ENCODE measurements around the gene DYNLRB2.

- no peak for TF ChIP-seq FOXA3 (CRISPR knock-in tag; conservative IDR thresholded peaks at IDR 0.05 in 1 of 2, IDR thresholded peaks at IDR 0.05 in 1 of 2)
- TF ChIP-seq E2F3 (CRISPR knock-in tag; IDR thresholded peaks at IDR 0.05), result no peak
- TF ChIP-seq BDP1 (IDR thresholded peaks at IDR 0.05; ENCODE audit: insufficient read depth, insufficient read length), result no peak
- TF ChIP-seq EZH2 (IDR thresholded peaks at IDR 0.05; ENCODE audit: borderline replicate concordance, low read depth, low read length), result no peak
- 0 out of 6 replicates have a peak, but pooled peaks of 2 of the 3 experiments have one; percentile 4 to 18 for TF ChIP-seq CTCF (IDR thresholded peaks at IDR 0.05 in 2 of 3, conservative IDR thresholded peaks at IDR 0.05 in 1 of 3; ENCODE audit: insufficient read depth in 2 of 3, low read depth in 1 of 3, low read length in 3 of 3)
- TF ChIP-seq FOS (IDR thresholded peaks at IDR 0.05; ENCODE audit: extremely low read depth, insufficient read length), result no peak
- no peak for TF ChIP-seq SIN3A (IDR thresholded peaks at IDR 0.05; ENCODE audit: borderline replicate concordance in 2 of 2, control insufficient read depth in 1 of 2, low read depth in 2 of 2, low read length in 2 of 2)
- TF ChIP-seq MGA (IDR thresholded peaks at IDR 0.05), result no peak
- no peak for TF ChIP-seq POLR2AphosphoS5 (IDR thresholded peaks at IDR 0.05; ENCODE audit: control insufficient read depth, insufficient read depth, low read depth, low read length)
- TF ChIP-seq ATF1 (CRISPR knock-in tag; IDR thresholded peaks at IDR 0.05), result no peak
- no peak for TF ChIP-seq ATF1 (tag; IDR thresholded peaks at IDR 0.05)
- TF ChIP-seq ZNF766 (CRISPR knock-in tag; conservative IDR thresholded peaks at IDR 0.05), result no peak
- TF ChIP-seq MYBL2 (IDR thresholded peaks at IDR 0.05; ENCODE audit: low read depth), result no peak
- no peak for TF ChIP-seq MYBL2 (CRISPR knock-in tag; IDR thresholded peaks at IDR 0.05; ENCODE audit: borderline replicate concordance)
- no peak for TF ChIP-seq KDM1A (IDR thresholded peaks at IDR 0.05)
Observed at GRCh38 chr16:80580109-80580832, 39.5 kb downstream of the DYNLRB2 start.
